ENCODE measurements around the gene PNPLA5. TPM values are rescaled to one million over a fixed set of nuclear protein-coding genes. Genes with fewer than 3 reads are reported as not detected.

Gene PNPLA5
- total RNA-seq, 1 experiment from 2014 or later: not detected

DNA sequence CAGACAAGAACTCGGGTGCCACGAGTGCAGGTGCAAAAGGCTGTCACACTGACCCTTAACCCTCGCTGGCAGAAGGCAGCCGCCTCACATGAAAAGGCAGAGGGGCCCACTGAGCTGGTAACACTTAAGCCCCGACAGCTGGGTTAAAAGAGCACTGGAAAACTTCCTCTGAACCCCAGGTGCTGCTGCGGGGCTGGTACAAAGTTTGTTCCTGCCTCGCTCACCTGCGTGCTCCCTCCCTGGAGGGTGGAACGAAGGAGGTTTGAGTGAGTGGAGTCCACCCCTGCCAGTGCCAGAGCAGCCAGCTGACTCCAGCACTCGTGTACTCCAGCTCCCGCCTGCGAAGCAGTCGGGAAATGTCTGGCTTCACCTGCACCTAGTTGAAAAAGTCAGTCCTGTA lies 42.1 kb downstream of the PNPLA5 start:
- ATAC-seq: no peak
- in situ Hi-C loops (cut with HindIII; ENCODE audit: low pct_unique_long_range_greater_than_20kb, low sequenced_read_pairs): no loop called here
- Histone ChIP-seq H3K27ac (ENCODE audit: low read length) (no peak overlapping the region), H3K36me3 (ENCODE audit: control insufficient read depth, insufficient read depth, low read length) (no peaks in the 10 kb centered on the region), H3K9me3 (ENCODE audit: control insufficient read depth, insufficient read depth, low read depth, low read length) (no peaks in the 10 kb centered on the region), H3K27me3 (ENCODE audit: control insufficient read depth, insufficient read depth, low read length) (no peaks in the 10 kb centered on the region), H3K4me3 (ENCODE audit: low read depth in 2 of 2, low read length in 2 of 2) (no peak overlapping the region), H3K4me1 (ENCODE audit: control insufficient read depth, insufficient read depth, low read length) (no peaks in the 10 kb centered on the region)
- ChIA-PET POLR2A (no interaction called here), CTCF (no interaction called here)
- DNase-seq (ENCODE audit: low read depth, low spot score): no peak
- TF ChIP-seq, protein P1, sequence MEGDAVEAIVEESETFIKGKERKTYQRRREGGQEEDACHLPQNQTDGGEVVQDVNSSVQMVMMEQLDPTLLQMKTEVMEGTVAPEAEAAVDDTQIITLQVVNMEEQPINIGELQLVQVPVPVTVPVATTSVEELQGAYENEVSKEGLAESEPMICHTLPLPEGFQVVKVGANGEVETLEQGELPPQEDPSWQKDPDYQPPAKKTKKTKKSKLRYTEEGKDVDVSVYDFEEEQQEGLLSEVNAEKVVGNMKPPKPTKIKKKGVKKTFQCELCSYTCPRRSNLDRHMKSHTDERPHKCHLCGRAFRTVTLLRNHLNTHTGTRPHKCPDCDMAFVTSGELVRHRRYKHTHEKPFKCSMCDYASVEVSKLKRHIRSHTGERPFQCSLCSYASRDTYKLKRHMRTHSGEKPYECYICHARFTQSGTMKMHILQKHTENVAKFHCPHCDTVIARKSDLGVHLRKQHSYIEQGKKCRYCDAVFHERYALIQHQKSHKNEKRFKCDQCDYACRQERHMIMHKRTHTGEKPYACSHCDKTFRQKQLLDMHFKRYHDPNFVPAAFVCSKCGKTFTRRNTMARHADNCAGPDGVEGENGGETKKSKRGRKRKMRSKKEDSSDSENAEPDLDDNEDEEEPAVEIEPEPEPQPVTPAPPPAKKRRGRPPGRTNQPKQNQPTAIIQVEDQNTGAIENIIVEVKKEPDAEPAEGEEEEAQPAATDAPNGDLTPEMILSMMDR (IDR thresholded peaks at IDR 0.05): no peak
- TF ChIP-seq TCF7L2 (IDR thresholded peaks at IDR 0.05; ENCODE audit: low read depth, low read length) (no peak), SIN3A (IDR thresholded peaks at IDR 0.05; ENCODE audit: borderline replicate concordance, insufficient read depth, low read depth, low read length) (no peak), POLR2AphosphoS5 (IDR thresholded peaks at IDR 0.05; ENCODE audit: low read depth, low read length) (no peak)
- TF ChIP-seq, protein P2, sequence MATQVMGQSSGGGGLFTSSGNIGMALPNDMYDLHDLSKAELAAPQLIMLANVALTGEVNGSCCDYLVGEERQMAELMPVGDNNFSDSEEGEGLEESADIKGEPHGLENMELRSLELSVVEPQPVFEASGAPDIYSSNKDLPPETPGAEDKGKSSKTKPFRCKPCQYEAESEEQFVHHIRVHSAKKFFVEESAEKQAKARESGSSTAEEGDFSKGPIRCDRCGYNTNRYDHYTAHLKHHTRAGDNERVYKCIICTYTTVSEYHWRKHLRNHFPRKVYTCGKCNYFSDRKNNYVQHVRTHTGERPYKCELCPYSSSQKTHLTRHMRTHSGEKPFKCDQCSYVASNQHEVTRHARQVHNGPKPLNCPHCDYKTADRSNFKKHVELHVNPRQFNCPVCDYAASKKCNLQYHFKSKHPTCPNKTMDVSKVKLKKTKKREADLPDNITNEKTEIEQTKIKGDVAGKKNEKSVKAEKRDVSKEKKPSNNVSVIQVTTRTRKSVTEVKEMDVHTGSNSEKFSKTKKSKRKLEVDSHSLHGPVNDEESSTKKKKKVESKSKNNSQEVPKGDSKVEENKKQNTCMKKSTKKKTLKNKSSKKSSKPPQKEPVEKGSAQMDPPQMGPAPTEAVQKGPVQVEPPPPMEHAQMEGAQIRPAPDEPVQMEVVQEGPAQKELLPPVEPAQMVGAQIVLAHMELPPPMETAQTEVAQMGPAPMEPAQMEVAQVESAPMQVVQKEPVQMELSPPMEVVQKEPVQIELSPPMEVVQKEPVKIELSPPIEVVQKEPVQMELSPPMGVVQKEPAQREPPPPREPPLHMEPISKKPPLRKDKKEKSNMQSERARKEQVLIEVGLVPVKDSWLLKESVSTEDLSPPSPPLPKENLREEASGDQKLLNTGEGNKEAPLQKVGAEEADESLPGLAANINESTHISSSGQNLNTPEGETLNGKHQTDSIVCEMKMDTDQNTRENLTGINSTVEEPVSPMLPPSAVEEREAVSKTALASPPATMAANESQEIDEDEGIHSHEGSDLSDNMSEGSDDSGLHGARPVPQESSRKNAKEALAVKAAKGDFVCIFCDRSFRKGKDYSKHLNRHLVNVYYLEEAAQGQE (IDR thresholded peaks at IDR 0.05; ENCODE audit: insufficient read depth in 1 of 2, low read depth in 2 of 2, low read length in 1 of 2): no peak
- intact Hi-C loops (cut with micrococcal nuclease; ENCODE audit: unreplicated experiment): no loop called here
- no TSS peak for BruUV-seq (replicated peaks)

DNA sequence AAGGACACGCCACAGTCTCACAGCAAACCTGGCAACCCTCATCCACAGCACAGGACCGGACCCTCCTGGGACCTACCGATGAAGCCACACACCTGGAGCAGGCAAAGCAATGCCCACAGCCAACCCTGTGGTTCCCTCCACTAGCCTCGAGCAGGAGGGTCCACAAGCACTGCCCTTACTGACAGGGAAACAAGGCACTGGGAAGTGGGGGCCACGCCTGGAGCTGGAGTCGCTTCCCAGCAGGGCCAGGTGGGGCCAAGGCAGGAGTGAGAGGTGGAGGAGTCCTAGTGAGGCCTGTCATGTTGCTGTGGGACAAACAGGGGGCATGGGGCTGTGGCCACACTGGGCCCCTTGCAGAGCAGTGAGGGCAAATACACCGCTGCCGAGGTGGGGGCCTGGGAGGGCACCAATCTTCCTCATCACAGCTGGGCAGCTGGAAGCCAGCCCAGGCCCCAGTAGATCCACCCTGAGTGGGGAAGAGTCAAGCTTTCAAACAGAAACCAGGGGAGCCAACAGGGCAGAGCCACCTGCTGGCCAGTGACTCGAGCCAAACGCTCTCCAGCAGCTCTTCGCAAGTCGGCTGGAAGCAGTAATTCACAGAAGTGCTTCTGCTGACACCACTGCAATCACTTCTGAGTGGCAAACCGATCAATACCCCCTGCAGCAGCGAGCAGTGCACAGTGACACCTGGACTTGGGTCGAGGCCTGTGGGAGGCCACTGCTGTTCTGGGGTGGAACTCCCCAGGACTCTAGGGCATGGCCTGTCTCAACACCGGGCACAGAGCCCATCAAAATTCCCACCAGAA lies 43.2 kb downstream of the PNPLA5 start:
- DNase-seq (ENCODE audit: low read depth, low spot score) (no peak), ATAC-seq (0 out of 2 replicates have a peak, but pooled peaks have one; percentile 65)
- H3K27me3 ChIP-seq (ENCODE audit: control insufficient read depth, insufficient read depth, low read length): no peaks in the 10 kb centered on the region
- in situ Hi-C loops (cut with HindIII; ENCODE audit: low pct_unique_long_range_greater_than_20kb, low sequenced_read_pairs) (no loop called here), intact Hi-C loops (cut with micrococcal nuclease; ENCODE audit: unreplicated experiment) (no loop called here)
- TF ChIP-seq TCF7L2 (IDR thresholded peaks at IDR 0.05; ENCODE audit: low read depth, low read length): no peak
- TF ChIP-seq POLR2AphosphoS5 (IDR thresholded peaks at IDR 0.05; ENCODE audit: low read depth, low read length): no peak
- TF ChIP-seq, protein P2 (IDR thresholded peaks at IDR 0.05; ENCODE audit: insufficient read depth in 1 of 2, low read depth in 2 of 2, low read length in 1 of 2): no peak
- no peak for TF ChIP-seq SIN3A (IDR thresholded peaks at IDR 0.05; ENCODE audit: borderline replicate concordance, insufficient read depth, low read depth, low read length)
- TF ChIP-seq, protein P1 (IDR thresholded peaks at IDR 0.05): no peak; the same call in 1 of the 2 replicates
- H3K9me3 ChIP-seq (ENCODE audit: control insufficient read depth, insufficient read depth, low read depth, low read length): no peaks in the 10 kb centered on the region
- H3K36me3 ChIP-seq (ENCODE audit: control insufficient read depth, insufficient read depth, low read length): no peaks in the 10 kb centered on the region
- no peaks in the 10 kb centered on the region for H3K4me1 ChIP-seq (ENCODE audit: control insufficient read depth, insufficient read depth, low read length)
- CTCF ChIA-PET: no interaction called here
- POLR2A ChIA-PET: no interaction called here
- H3K4me3 ChIP-seq (ENCODE audit: low read depth in 2 of 2, low read length in 2 of 2): no peak overlapping the region
- no TSS peak for BruUV-seq (replicated peaks)
- H3K27ac ChIP-seq (ENCODE audit: low read length): no peak overlapping the region

Measured in Panc1 (cell line).